ENCODE results near the gene BRF1.

DNA sequence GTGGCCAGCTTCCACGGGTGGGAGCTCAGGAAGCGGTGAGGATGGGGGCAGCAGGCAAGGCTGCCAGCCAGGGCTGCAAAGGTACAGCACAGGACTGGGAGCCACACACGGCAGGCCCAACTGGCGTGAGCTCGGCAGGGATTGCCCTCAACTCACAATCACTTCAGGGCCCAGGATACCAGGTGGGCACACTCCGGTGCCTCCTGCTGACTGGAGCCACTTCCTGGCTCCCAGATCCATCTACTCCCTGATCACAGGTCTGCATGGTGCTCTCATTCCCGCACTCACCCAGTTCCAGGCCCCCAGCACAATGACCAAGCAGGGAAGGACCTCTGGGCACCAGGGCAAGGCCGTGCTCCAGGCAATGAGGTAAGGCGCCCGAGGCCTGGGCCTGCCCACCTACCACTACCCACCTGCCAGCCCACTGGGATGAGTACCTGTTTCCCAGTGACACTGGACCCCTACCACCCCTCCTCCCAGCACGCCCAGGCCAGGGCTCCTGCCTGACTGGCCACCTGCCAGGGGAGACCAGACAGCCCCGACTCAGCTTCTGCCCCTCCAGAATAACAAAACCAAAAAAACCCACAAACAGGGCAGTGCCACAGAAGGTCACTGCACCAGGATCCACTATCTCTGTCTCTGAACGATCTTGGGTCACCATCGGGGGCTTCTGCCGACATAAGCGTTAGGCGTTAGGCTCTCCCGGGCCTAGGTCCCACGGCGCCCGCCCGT is 134.1 kb downstream of the BRF1 start:
- TF ChIP-seq, protein P1, sequence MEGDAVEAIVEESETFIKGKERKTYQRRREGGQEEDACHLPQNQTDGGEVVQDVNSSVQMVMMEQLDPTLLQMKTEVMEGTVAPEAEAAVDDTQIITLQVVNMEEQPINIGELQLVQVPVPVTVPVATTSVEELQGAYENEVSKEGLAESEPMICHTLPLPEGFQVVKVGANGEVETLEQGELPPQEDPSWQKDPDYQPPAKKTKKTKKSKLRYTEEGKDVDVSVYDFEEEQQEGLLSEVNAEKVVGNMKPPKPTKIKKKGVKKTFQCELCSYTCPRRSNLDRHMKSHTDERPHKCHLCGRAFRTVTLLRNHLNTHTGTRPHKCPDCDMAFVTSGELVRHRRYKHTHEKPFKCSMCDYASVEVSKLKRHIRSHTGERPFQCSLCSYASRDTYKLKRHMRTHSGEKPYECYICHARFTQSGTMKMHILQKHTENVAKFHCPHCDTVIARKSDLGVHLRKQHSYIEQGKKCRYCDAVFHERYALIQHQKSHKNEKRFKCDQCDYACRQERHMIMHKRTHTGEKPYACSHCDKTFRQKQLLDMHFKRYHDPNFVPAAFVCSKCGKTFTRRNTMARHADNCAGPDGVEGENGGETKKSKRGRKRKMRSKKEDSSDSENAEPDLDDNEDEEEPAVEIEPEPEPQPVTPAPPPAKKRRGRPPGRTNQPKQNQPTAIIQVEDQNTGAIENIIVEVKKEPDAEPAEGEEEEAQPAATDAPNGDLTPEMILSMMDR (conservative IDR thresholded peaks at IDR 0.05; ENCODE audit: low read depth, low read length): no peak
- TF ChIP-seq EZH2 (IDR thresholded peaks at IDR 0.05; ENCODE audit: borderline replicate concordance, low read depth, low read length, poor library complexity, severe bottlenecking): no peak

Measured in A673 (cell line).